Measurements from ENCODE around the gene FEZF1. TPM values are rescaled to one million over a fixed set of nuclear protein-coding genes. Genes with fewer than 3 reads are reported as not detected.

Gene FEZF1
- total RNA-seq, 1 experiment from 2014 or later: not detected

- no peak for TF ChIP-seq TCF7L2 (IDR thresholded peaks at IDR 0.05; ENCODE audit: low read depth, low read length)
- no peak for TF ChIP-seq SIN3A (IDR thresholded peaks at IDR 0.05; ENCODE audit: borderline replicate concordance, insufficient read depth, low read depth, low read length)
- TF ChIP-seq CTCF (IDR thresholded peaks at IDR 0.05): no peak
- TF ChIP-seq POLR2AphosphoS5 (IDR thresholded peaks at IDR 0.05; ENCODE audit: low read depth, low read length): no peak
- TF ChIP-seq, protein P1, sequence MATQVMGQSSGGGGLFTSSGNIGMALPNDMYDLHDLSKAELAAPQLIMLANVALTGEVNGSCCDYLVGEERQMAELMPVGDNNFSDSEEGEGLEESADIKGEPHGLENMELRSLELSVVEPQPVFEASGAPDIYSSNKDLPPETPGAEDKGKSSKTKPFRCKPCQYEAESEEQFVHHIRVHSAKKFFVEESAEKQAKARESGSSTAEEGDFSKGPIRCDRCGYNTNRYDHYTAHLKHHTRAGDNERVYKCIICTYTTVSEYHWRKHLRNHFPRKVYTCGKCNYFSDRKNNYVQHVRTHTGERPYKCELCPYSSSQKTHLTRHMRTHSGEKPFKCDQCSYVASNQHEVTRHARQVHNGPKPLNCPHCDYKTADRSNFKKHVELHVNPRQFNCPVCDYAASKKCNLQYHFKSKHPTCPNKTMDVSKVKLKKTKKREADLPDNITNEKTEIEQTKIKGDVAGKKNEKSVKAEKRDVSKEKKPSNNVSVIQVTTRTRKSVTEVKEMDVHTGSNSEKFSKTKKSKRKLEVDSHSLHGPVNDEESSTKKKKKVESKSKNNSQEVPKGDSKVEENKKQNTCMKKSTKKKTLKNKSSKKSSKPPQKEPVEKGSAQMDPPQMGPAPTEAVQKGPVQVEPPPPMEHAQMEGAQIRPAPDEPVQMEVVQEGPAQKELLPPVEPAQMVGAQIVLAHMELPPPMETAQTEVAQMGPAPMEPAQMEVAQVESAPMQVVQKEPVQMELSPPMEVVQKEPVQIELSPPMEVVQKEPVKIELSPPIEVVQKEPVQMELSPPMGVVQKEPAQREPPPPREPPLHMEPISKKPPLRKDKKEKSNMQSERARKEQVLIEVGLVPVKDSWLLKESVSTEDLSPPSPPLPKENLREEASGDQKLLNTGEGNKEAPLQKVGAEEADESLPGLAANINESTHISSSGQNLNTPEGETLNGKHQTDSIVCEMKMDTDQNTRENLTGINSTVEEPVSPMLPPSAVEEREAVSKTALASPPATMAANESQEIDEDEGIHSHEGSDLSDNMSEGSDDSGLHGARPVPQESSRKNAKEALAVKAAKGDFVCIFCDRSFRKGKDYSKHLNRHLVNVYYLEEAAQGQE (IDR thresholded peaks at IDR 0.05; ENCODE audit: insufficient read depth in 1 of 2, low read depth in 2 of 2, low read length in 1 of 2): no peak
- in situ Hi-C loops (cut with HindIII; ENCODE audit: low pct_unique_long_range_greater_than_20kb, low sequenced_read_pairs): no loop called here
- ChIA-PET POLR2A (no interaction called here), CTCF (no interaction called here)
- peaks cover 48% of the 10 kb centered on the region for H3K27me3 ChIP-seq (ENCODE audit: control insufficient read depth, insufficient read depth, low read length)
- intact Hi-C loops (cut with micrococcal nuclease; ENCODE audit: unreplicated experiment): no loop called here
- ATAC-seq: no peak
- H3K4me1 ChIP-seq (ENCODE audit: control insufficient read depth, insufficient read depth, low read length): peaks cover 5% of the 10 kb centered on the region
- H3K27ac ChIP-seq (ENCODE audit: low read length): no peak overlapping the region
- peaks cover 4% of the 10 kb centered on the region; the same call in 1 of the 2 replicates for H3K36me3 ChIP-seq (ENCODE audit: control insufficient read depth, insufficient read depth, low read length)
- BruUV-seq (replicated peaks): no TSS peak
- H3K9me3 ChIP-seq (ENCODE audit: control insufficient read depth, insufficient read depth, low read depth, low read length): no peaks in the 10 kb centered on the region
- H3K4me3 ChIP-seq (ENCODE audit: low read depth in 2 of 2, low read length in 2 of 2): no peak overlapping the region
- no peak for DNase-seq (ENCODE audit: low read depth, low spot score)
These were observed 2.4 kb downstream of the FEZF1 start for GRCh38 chr7:122301858-122302760.

GRCh38 chr7:122300956-122301833 lies 3.4 kb downstream of the FEZF1 start:
- ChIA-PET POLR2A (no interaction called here), CTCF (no interaction called here)
- intact Hi-C loops (cut with micrococcal nuclease; ENCODE audit: unreplicated experiment) (no loop called here), in situ Hi-C loops (cut with HindIII; ENCODE audit: low pct_unique_long_range_greater_than_20kb, low sequenced_read_pairs) (no loop called here)
- H3K36me3 ChIP-seq (ENCODE audit: control insufficient read depth, insufficient read depth, low read length): peaks cover 4% of the 10 kb centered on the region; the same call in 1 of the 2 replicates
- no peak overlapping the region for H3K27ac ChIP-seq (ENCODE audit: low read length)
- no peak for DNase-seq (ENCODE audit: low read depth, low spot score)
- H3K4me1 ChIP-seq (ENCODE audit: control insufficient read depth, insufficient read depth, low read length): peaks cover 5% of the 10 kb centered on the region
- no peak overlapping the region for H3K4me3 ChIP-seq (ENCODE audit: low read depth in 2 of 2, low read length in 2 of 2)
- no peaks in the 10 kb centered on the region for H3K9me3 ChIP-seq (ENCODE audit: control insufficient read depth, insufficient read depth, low read depth, low read length)
- no peak for ATAC-seq
- peaks cover 44% of the 10 kb centered on the region for H3K27me3 ChIP-seq (ENCODE audit: control insufficient read depth, insufficient read depth, low read length)
- BruUV-seq (replicated peaks): no TSS peak
- no peak for TF ChIP-seq POLR2AphosphoS5 (IDR thresholded peaks at IDR 0.05; ENCODE audit: low read depth, low read length)
- TF ChIP-seq, protein P1 (IDR thresholded peaks at IDR 0.05; ENCODE audit: insufficient read depth in 1 of 2, low read depth in 2 of 2, low read length in 1 of 2): no peak
- no peak for TF ChIP-seq SIN3A (IDR thresholded peaks at IDR 0.05; ENCODE audit: borderline replicate concordance, insufficient read depth, low read depth, low read length)
- no peak for TF ChIP-seq TCF7L2 (IDR thresholded peaks at IDR 0.05; ENCODE audit: low read depth, low read length)
- TF ChIP-seq CTCF (IDR thresholded peaks at IDR 0.05): no peak
